Measurements from ENCODE around the gene EIF2B5.

The EIF2B5 gene

DNA sequence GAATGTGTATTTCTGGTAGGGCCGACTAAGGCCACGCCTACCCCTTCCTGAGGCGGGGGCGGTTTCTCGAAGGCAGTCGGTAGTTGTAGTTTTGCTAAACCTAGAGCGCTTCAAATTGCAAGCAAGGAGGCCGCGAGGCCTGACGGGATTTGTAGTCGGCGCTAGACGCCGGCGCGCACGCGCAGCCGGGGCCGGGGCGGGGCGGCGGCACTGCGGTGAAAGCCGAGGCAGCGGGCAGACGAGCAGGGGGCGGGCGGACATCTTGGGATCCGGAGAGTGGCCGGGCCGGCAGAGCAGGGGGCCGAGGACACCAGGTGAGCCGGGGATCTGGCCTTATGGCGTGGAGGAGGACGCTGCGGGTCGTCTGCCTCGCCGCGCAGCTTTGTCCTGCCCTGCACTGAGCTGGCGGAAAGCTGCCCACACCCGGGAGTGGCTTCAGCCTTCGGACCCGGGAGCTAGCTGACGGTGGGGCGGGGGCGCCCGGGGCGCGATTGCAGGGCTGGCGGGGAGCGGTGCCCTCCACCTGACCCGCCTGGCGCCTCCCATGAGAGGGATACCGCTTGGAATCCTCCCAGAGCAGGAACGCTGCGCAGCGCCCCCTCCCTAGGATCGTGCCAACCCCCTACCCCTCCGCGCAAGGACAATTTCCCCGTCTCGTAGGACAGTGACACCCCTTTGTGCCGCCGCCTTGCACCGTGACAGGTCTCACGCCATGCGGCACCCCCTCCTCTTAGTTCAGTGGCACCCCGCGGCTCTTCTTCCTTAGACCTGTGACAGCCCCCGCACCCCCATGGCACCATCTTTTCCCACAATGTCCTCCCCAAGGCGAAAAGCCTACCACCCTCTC lies 39.7 kb downstream of the EIF2B5 start, which contains the start of gene AP2M1:
TSS of gene AP2M1 (plus strand) at position 210 of the 847 bp plus-strand sequence. CDS start 2,139 bp downstream, outside the sequence.
- DNase-seq = peak; percentile 98 to 99

GRCh38 chr3:184175506-184175905 lies 40.3 kb downstream of the EIF2B5 start:
- DNase-seq = no peak

GRCh38 chr3:184175981-184176376 lies 40.8 kb downstream of the EIF2B5 start:
- no peak for DNase-seq

DNA sequence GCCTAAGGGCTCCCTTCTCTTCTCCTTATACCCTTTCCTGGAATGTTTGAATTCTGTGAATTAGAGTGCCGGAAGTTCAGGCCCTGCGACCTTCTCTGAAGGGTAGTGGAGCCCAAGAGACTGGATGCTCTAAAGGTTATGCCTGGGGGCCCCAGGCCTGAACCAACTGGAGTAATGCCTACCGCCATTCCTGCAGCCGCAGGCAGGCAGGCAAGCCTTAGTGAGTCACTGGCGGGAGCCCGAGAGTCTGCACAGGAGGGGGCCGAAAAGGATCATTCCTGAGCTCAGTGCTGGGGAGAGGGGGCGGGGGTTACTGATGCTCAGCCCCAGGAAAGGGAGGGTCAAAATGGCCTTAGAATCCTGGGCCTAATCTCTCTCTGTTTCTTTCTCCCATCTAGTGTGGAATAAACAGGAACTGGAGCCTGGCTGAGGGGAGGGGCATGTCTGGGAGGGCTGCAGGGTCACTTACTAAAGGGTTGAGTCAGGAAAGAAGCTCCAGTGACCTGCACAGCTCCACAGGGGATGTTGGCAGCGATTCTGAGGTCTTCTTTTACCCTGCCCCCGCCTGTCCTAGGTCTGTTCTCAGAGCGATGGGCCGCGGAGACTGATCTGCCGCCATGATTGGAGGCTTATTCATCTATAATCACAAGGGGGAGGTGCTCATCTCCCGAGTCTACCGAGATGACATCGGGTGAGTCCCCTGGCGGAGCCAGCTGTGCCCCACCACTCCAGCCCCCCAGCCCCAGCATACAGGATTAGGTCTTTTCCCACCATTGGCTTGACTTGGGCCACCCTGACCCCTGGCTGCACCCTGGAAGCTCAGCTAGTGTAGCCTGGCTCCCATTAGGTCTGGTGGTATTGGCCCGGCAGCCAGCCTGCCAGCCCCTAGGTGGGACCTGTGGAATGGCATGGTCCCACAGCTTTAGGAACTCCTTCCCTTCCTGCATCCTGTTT lies 41.5 kb downstream of the EIF2B5 start:
- peak in 1 of 2 experiments; percentile 23 for DNase-seq

- DNase-seq = no peak
Observed at GRCh38 chr3:184177331-184177731, 42.2 kb downstream of the EIF2B5 start.

GRCh38 chr3:184177767-184178306 lies 42.7 kb downstream of the EIF2B5 start:
- no peak for DNase-seq

DNA sequence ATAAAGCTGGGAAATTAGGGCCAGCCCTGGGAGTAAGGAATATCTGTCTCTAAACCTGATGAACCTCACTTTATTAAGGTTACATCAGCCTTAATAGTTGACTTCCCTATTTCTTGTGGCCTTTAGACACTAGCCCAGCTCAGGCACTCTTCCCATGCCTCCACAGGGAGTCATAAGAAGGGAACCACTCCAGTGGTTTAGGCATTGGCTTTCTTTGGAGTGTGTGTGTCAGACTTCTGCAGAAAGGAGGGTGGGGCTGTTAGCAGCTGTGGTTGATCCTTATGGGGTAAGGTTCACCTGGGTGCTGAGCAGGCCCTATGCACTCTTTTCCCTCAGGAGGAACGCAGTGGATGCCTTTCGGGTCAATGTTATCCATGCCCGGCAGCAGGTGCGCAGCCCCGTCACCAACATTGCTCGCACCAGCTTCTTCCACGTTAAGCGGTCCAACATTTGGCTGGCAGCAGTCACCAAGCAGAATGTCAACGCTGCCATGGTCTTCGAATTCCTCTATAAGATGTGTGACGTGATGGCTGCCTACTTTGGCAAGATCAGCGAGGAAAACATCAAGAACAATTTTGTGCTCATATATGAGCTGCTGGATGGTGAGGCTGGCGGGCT lies 43.5 kb downstream of the EIF2B5 start:
- no peak for DNase-seq

DNA sequence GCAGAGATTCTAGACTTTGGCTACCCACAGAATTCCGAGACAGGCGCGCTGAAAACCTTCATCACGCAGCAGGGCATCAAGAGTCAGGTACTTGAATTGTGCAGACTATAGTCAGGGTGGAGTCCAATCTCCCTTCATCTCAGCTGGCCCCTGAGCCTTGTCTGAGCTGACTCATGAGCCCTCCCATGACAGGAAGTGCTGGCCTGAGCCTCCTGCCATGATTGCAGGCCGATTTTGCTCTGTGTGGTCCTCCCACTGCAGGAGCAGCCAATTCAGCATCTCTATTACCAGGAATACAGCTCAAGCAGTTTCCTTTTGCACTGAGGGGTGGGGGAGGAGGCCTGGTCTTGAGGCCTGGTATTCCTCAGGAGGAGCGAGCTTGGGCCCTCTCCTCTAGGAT lies 45.0 kb downstream of the EIF2B5 start:
- DNase-seq = no peak

- DNase-seq = no peak
Observed at GRCh38 chr3:184181596-184181995, 46.4 kb downstream of the EIF2B5 start.

DNA sequence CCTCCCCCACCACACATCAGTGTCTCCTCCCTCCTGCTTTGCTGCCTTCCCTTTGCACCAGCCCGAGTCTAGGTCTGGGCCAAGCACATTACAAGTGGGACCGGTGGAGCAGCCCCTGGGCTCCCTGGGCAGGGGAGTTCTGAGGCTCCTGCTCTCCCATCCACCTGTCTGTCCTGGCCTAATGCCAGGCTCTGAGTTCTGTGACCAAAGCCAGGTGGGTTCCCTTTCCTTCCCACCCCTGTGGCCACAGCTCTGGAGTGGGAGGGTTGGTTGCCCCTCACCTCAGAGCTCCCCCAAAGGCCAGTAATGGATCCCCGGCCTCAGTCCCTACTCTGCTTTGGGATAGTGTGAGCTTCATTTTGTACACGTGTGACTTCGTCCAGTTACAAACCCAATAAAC lies 48.5 kb downstream of the EIF2B5 start:
- no peak for DNase-seq

DNA sequence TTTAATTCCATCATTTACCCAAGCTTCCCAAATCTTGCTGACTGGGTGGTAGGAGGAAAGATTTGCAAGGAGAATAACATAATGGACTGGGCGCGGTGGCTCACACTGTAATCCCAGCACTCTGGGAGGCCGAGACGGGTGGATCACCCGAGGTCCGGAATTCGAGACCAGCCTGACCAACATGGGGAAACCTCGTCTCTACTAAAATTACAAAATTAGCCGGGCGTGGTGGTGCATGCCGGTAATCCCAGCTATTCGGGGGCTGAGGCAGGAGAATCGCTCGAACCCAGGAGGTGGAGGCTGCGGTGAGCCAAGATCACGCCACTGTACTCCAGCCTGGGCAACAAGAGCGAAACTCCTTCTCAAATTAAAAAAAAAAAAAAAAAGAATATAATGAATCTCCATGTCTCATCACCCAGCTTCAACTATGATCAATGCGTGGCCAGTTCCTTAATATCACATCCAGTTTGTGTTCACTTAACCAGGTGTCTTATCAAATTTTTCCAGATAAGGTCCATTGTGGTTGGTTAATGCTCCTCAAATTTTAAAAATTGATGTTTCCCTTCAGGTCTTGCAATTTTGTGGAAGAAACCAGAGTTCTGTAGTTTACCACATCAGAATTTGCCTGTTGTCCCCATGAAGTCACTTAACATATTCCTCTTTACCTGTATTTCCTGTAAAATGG lies 49.5 kb downstream of the EIF2B5 start:
- DNase-seq = no peak

GRCh38 chr3:184185461-184186183 lies 50.5 kb downstream of the EIF2B5 start:
- peak; percentile 96 to 100 for DNase-seq

DNA sequence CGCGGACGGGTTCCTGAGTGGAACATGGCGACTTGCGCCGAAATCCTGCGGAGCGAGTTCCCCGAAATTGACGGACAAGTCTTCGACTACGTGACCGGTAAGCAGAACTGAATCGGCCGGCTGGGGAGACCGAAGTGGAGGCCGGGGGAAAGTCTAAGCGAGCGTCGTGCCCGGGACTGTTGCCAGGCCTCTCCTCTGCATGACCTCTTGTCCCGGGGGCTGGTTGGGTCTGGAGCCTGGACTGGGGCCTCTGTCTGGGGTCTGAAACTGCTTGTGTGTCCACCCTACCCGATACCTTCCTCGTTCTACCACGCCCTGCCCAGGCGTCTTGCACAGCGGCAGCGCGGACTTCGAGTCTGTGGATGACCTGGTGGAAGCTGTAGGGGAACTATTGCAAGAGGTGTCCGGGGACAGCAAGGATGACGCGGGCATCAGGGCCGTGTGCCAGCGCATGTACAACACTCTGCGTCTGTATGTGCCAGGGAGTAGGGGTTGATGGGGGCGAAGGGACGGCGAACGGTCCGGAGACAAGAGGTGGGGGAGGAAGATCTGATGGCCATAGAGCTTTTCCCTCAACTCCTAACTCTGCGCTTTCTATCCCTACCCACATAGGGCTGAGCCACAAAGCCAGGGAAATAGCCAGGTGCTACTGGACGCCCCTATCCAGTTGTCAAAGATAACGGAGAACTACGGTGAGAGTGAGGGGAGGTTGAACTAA lies 51.2 kb downstream of the EIF2B5 start, which contains the start of gene ABCF3:
TSS of gene ABCF3 (plus strand) at position 16 of the 718 bp plus-strand sequence. CDS start at position 25, 9 bp downstream.
- no peak for DNase-seq

DNA sequence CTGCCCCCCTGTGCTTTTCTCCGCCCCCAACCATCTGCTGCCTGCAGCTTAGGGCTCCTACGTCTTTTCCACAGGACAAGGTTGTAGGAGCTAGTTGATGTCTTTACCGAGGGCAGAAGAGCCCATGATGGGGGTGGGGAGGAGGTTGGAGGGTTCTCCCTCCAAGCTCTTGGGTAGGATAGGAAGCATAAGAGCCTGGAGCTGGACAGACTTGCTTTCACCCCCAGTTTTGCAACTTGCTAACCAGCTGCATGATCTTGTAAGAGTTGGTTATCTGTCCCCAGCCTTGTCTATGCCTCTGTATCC lies 51.7 kb downstream of the EIF2B5 start:
- DNase-seq = no peak

GRCh38 chr3:184188080-184188479 lies 52.9 kb downstream of the EIF2B5 start:
- DNase-seq = peak; percentile 13 to 58

DNA sequence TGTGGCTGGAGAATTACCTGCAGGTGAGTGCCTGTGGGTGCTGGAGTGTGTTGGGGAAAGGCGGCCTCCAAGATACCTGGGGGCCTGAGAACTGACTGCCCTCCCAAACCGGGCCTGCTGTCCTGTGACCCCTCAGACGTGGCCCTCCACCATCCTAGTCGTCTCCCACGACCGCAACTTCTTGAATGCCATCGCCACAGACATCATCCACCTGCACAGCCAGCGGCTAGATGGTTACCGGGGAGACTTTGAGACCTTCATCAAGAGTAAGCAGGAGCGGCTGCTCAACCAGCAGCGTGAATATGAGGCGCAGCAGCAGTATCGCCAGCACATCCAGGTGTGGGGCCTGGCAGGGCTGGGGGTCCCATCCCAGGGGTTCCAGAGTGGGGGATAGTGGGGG lies 54.3 kb downstream of the EIF2B5 start:
- DNase-seq = no peak

DNA sequence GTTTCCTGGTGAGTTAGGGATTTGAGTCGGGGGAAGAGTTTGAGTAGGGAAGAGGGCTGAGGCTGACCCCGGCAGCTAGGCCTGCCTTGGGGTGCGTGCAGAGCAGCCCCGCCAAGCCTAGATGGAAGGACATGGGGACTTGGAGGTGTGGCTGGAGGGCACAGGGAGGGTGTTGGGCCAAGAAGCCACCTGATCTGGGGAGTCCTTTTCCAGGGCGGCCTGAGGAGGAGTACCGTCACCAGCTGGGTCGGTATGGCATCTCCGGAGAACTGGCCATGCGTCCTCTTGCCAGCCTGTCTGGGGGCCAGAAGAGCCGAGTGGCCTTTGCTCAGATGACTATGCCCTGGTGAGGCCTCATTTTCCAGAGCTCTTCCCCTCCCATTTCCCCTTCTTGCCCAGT lies 57.7 kb downstream of the EIF2B5 start:
- no peak for DNase-seq

- DNase-seq = no peak
Observed at GRCh38 chr3:184193991-184194539, 58.9 kb downstream of the EIF2B5 start.
